Mesodermal cell (in vitro differentiated cells): ENCODE results near the gene WSCD1.

ENCODE experiments used
- H3K27ac ChIP-seq: 2 replicates; pipeline ENCODE4 v1.7.0; 2013; ENCODE audit warnings: mild to moderate bottlenecking, low read depth, low read length, moderate library complexity; ENCODE audit not compliant: severe bottlenecking
- H3K36me3 ChIP-seq: 2 replicates; pipeline ENCODE4 v1.7.1; 2013; ENCODE audit warnings: mild to moderate bottlenecking, low read length, moderate library complexity; ENCODE audit not compliant: control insufficient read depth, insufficient read depth
- H3K4me1 ChIP-seq: one replicate; pipeline ENCODE4 v1.7.1; 2013; ENCODE audit warnings: mild to moderate bottlenecking, low read length; ENCODE audit not compliant: insufficient read depth, control insufficient read depth, poor library complexity, severe bottlenecking
- H3K4me3 ChIP-seq: 2 replicates; pipeline ENCODE4 v1.7.0; 2013; ENCODE audit warnings: low read length, control low read depth, mild to moderate bottlenecking; ENCODE audit not compliant: insufficient read depth, poor library complexity, severe bottlenecking; ENCODE audit errors: extremely low read depth
- H3K9me3 ChIP-seq: 2 replicates; pipeline ENCODE4 v1.7.1; 2013; ENCODE audit warnings: mild to moderate bottlenecking, low read length, moderate library complexity; ENCODE audit not compliant: control insufficient read depth
- WGBS, 2 experiments: methylation state at CpG; one replicate each; pipeline ENCODE4 v1.1.5; 2013; ENCODE audit warnings: missing lambda C conversion rate in 2 of 2; ENCODE audit not compliant: insufficient coverage in 2 of 2; 5-methylcytosine and 5-hydroxymethylcytosine counted together

Gene WSCD1

GRCh38 chr17:6073620-6074019, 3.4 kb downstream of the WSCD1 start:
- WGBS, 2 experiments: 88 to 89% methylated on average over 6 to 7 of the region's 7 CpGs
- Histone ChIP-seq H3K27ac (no peak overlapping the region), H3K4me3 (no peak overlapping the region), H3K36me3 (no peaks in the 10 kb centered on the region), H3K9me3 (no peaks in the 10 kb centered on the region), H3K4me1 (peaks cover 15% of the 10 kb centered on the region)

DNA sequence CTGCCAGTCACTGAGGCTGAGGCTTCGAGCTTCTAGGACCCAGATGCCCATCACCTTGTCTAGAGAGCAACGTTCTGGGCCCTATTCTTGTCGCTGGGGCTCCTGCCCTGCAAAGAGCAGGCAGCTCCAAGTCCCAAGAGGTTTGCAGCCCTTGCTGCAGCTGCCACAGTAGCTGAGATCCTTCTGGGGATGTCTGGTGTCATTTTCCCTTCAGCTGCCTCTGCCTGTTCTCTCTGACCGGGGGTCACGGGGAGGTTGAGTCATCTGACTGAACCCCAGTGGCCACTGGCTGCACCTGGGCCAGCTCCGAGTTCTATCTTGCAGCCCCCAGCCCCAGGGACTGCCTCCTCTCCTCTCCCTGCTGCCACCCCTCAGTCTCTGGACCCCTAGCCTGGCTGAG, 4.9 kb downstream of the WSCD1 start:
- no peaks in the 10 kb centered on the region for H3K9me3 ChIP-seq
- H3K4me3 ChIP-seq: no peak overlapping the region
- no peaks in the 10 kb centered on the region for H3K36me3 ChIP-seq
- no peak overlapping the region for H3K27ac ChIP-seq
- WGBS, 2 experiments: 80 to 93% methylated on average over 6 of the region's 6 CpGs
- peaks cover 12% of the 10 kb centered on the region for H3K4me1 ChIP-seq

DNA sequence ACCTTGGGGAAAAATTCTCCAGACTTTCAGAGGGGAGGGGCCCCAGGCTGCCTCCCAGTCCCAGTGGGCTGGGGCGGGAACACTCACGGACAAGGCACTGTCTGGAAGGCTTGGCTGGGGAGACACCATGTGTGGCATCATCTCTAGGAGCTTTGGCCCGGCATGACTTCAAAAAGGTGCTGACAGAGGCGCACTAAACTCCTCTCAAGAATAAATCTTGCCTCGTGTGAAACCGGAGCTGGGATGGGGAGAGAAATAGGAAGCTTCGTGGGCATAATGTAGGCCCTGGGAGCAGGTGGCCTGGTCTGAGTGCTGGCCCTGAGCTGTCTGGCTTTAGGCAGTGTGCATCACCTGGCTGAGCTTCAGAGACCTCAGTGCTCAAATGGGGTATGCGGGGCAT, 5.7 kb downstream of the WSCD1 start:
- Histone ChIP-seq H3K27ac (no peak overlapping the region), H3K36me3 (no peaks in the 10 kb centered on the region), H3K4me3 (no peak overlapping the region), H3K9me3 (no peaks in the 10 kb centered on the region), H3K4me1 (peaks cover 12% of the 10 kb centered on the region)
- WGBS, 2 experiments: 87 to 89% methylated on average over 7 of the region's 8 CpGs

GRCh38 chr17:6077752-6078151, 7.6 kb downstream of the WSCD1 start:
- no peaks in the 10 kb centered on the region for H3K4me1 ChIP-seq
- H3K36me3 ChIP-seq: no peaks in the 10 kb centered on the region
- no peak overlapping the region for H3K27ac ChIP-seq
- no peaks in the 10 kb centered on the region for H3K9me3 ChIP-seq
- no peak overlapping the region for H3K4me3 ChIP-seq
- WGBS, 2 experiments: 66 to 77% methylated on average over 4 of the region's 5 CpGs

DNA sequence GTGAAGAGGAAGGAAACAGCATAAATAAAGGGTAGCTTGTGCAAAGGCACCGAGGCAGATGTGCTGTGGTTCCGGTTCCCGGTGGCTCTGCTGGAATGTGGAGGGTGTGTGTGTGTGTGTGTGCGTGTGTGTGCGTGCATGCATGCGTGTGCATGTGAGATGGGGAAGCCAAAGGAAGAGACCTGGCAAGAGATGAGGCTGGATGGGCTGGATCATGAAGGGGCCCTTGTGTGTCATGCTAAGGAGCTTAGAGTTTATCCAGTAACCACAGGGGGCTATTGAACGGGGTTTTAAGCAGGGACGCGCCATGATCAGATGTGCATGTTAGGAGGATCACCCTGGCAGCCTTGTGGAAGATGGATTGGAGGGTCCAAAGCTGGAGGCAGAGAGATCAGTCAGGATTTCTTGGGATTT, 8.3 kb downstream of the WSCD1 start:
- no peak overlapping the region for H3K4me3 ChIP-seq
- H3K9me3 ChIP-seq: no peaks in the 10 kb centered on the region
- no peaks in the 10 kb centered on the region for H3K36me3 ChIP-seq
- WGBS, 2 experiments: 78 to 97% methylated on average over 9 of the region's 9 CpGs
- no peak overlapping the region for H3K27ac ChIP-seq
- H3K4me1 ChIP-seq: no peaks in the 10 kb centered on the region

GRCh38 chr17:6079155-6079888, 9.1 kb downstream of the WSCD1 start:
- no peak overlapping the region for H3K4me3 ChIP-seq
- H3K4me1 ChIP-seq: no peaks in the 10 kb centered on the region
- no peaks in the 10 kb centered on the region for H3K36me3 ChIP-seq
- 73% methylated on average over 6 to 11 of the region's 13 CpGs for WGBS, 2 experiments
- no peak overlapping the region for H3K27ac ChIP-seq
- H3K9me3 ChIP-seq: no peaks in the 10 kb centered on the region

- no peaks in the 10 kb centered on the region for H3K9me3 ChIP-seq
- 90 to 100% methylated on average over 2 of the region's 2 CpGs for WGBS, 2 experiments
- H3K4me1 ChIP-seq: no peaks in the 10 kb centered on the region
- no peak overlapping the region for H3K4me3 ChIP-seq
- no peaks in the 10 kb centered on the region for H3K36me3 ChIP-seq
- no peak overlapping the region for H3K27ac ChIP-seq
Measured at GRCh38 chr17:6079960-6080359, 9.8 kb downstream of the WSCD1 start.

- WGBS, 2 experiments: 95 to 97% methylated on average over 31 to 32 of the region's 35 CpGs
- no peaks in the 10 kb centered on the region for H3K4me1 ChIP-seq
- H3K27ac ChIP-seq: no peak overlapping the region
- H3K36me3 ChIP-seq: no peaks in the 10 kb centered on the region
- H3K4me3 ChIP-seq: no peak overlapping the region
- no peaks in the 10 kb centered on the region for H3K9me3 ChIP-seq
Measured at GRCh38 chr17:6080711-6081430, 10.7 kb downstream of the WSCD1 start.

DNA sequence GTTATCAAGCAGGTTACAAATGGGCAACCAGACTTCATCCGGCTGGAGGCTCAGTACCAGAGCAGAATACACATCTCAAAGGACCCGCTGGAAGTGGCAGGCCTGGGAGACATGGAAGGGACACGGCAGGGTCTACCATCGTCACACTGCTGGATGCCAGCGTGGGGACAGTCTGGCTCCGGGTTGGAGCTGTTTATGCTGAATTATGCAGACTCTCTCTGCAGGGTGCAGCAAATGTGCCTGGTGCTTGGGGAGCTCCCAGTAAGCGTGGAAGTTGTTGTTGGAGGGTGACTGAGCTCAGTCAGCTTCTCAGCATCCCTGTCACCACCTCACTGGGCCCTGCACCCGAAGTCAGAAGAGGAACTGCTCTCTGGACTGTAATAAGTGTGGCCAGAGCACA, 12.2 kb downstream of the WSCD1 start:
- WGBS, 2 experiments: 63 to 79% methylated on average over 6 to 7 of the region's 8 CpGs
- no peak overlapping the region for H3K4me3 ChIP-seq

GRCh38 chr17:6084311-6085161, 14.4 kb downstream of the WSCD1 start:
- H3K27ac ChIP-seq: no peak overlapping the region
- no peaks in the 10 kb centered on the region for H3K4me1 ChIP-seq
- H3K4me3 ChIP-seq: no peak overlapping the region
- 69% methylated on average over 16 to 23 of the region's 25 CpGs for WGBS, 2 experiments
- H3K9me3 ChIP-seq: no peaks in the 10 kb centered on the region
- no peaks in the 10 kb centered on the region for H3K36me3 ChIP-seq

More for the DNA sequence above, 12.2 kb downstream of the WSCD1 start:
- Histone ChIP-seq H3K36me3 (no peaks in the 10 kb centered on the region), H3K9me3 (no peaks in the 10 kb centered on the region), H3K27ac (no peak overlapping the region), H3K4me1 (no peaks in the 10 kb centered on the region)
